ENCODE measurements around the gene SLC22A17. TPM values are rescaled to one million over a fixed set of nuclear protein-coding genes. Genes with fewer than 3 reads are reported as not detected.

SLC22A17 gene

GRCh38 chr14:23299211-23299957 lies 53.3 kb downstream of the SLC22A17 start:
- Histone ChIP-seq H3K27ac (ENCODE audit: low read depth, low read length) (no peak overlapping the region), H4K5ac (ENCODE audit: low read length) (no peak overlapping the region), H3K4me3 (ENCODE audit: low read length) (no peak overlapping the region), H3K79me2 (ENCODE audit: control insufficient read depth, insufficient read depth, low read length) (no peaks in the 10 kb centered on the region), H2BK15ac (replicated peaks; ENCODE audit: low read depth) (no peak overlapping the region), H3K27me3 (ENCODE audit: insufficient read depth, low read length, poor library complexity) (no peaks in the 10 kb centered on the region), H3K4ac (ENCODE audit: low read depth, low read length) (no peak overlapping the region), H3K4me1 (ENCODE audit: control insufficient read depth, low read depth, low read length) (no peaks in the 10 kb centered on the region), H2AK5ac (ENCODE audit: low read length) (no peak overlapping the region), H3K9ac (ENCODE audit: low read length) (no peak overlapping the region), H3K56ac (ENCODE audit: low read length) (no peak overlapping the region), H3K18ac (ENCODE audit: low read length) (no peak overlapping the region), H3K36me3 (ENCODE audit: control insufficient read depth, insufficient read depth, low read length) (no peaks in the 10 kb centered on the region), H4K8ac (ENCODE audit: low read depth, low read length) (no peak overlapping the region), H2BK5ac (ENCODE audit: low read length) (no peak overlapping the region), H3K4me2 (ENCODE audit: low read length) (no peak overlapping the region), H3K79me1 (ENCODE audit: low read length) (no peaks in the 10 kb centered on the region), H3K23ac (ENCODE audit: low read length) (no peak overlapping the region), H2BK120ac (ENCODE audit: low read depth, low read length) (no peak overlapping the region)
- WGBS (ENCODE audit: extremely low coverage, insufficient coverage, low lambda C conversion rate): no CpG with 5 or more reads among the region's 2 CpGs
- no peak for DNase-seq

DNA sequence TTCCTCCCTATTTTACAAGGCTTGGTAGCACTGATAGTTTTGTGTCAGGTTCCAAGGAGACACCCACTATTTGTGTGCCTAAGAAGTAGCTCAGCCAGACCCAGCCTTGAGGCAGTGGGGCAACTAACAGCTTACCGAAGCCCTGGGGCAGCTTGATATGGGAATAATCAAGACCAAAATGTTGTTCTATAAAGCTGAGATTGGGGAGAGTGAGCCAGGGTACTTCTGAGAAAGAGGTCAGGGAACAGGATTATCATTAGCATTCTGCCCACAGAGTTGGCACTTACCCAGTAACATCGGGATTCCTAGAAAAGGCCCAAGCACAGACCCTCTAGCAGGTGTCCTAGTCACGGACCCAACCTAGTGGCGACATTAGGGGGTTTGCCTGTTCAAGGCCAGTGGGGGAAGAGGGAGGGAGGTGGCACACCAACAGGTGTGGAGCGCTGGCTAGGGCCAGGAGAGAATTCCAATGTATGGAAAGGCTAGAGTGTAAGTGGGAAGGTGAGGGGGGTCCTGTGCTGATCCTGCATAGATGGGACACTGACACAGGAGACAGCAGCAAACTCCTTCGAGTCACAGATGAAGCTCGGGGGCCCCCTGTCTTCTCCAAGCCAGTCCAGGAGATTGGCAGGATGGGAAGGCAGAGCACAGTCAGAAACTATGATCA lies 54.9 kb downstream of the SLC22A17 start:
- no peak overlapping the region for H3K4me3 ChIP-seq (ENCODE audit: low read length)
- no peak overlapping the region for H3K9ac ChIP-seq (ENCODE audit: low read length)
- no peaks in the 10 kb centered on the region for H3K27me3 ChIP-seq (ENCODE audit: insufficient read depth, low read length, poor library complexity)
- no peak overlapping the region for H2BK15ac ChIP-seq (replicated peaks; ENCODE audit: low read depth)
- no peak overlapping the region for H3K4me2 ChIP-seq (ENCODE audit: low read length)
- no peak overlapping the region for H3K56ac ChIP-seq (ENCODE audit: low read length)
- no peak overlapping the region for H4K8ac ChIP-seq (ENCODE audit: low read depth, low read length)
- no peak for DNase-seq
- no peak overlapping the region for H4K5ac ChIP-seq (ENCODE audit: low read length)
- H2AK5ac ChIP-seq (ENCODE audit: low read length): no peak overlapping the region
- H3K27ac ChIP-seq (ENCODE audit: low read depth, low read length): no peak overlapping the region
- WGBS (ENCODE audit: extremely low coverage, insufficient coverage, low lambda C conversion rate): no CpG with 5 or more reads among the region's 7 CpGs
- no peaks in the 10 kb centered on the region for H3K36me3 ChIP-seq (ENCODE audit: control insufficient read depth, insufficient read depth, low read length)
- H3K4ac ChIP-seq (ENCODE audit: low read depth, low read length): no peak overlapping the region
- H3K4me1 ChIP-seq (ENCODE audit: control insufficient read depth, low read depth, low read length): no peaks in the 10 kb centered on the region
- H3K79me1 ChIP-seq (ENCODE audit: low read length): no peaks in the 10 kb centered on the region
- H2BK120ac ChIP-seq (ENCODE audit: low read depth, low read length): no peak overlapping the region
- no peaks in the 10 kb centered on the region for H3K79me2 ChIP-seq (ENCODE audit: control insufficient read depth, insufficient read depth, low read length)
- no peak overlapping the region for H2BK5ac ChIP-seq (ENCODE audit: low read length)
- H3K23ac ChIP-seq (ENCODE audit: low read length): no peak overlapping the region
- no peak overlapping the region for H3K18ac ChIP-seq (ENCODE audit: low read length)

- no CpG with 5 or more reads among the region's 7 CpGs for WGBS (ENCODE audit: extremely low coverage, insufficient coverage, low lambda C conversion rate)
- Histone ChIP-seq H3K79me1 (ENCODE audit: low read length) (no peaks in the 10 kb centered on the region), H2AK5ac (ENCODE audit: low read length) (no peak overlapping the region), H2BK5ac (ENCODE audit: low read length) (no peak overlapping the region), H3K27ac (ENCODE audit: low read depth, low read length) (no peak overlapping the region), H4K5ac (ENCODE audit: low read length) (no peak overlapping the region), H3K56ac (ENCODE audit: low read length) (no peak overlapping the region), H3K4me2 (ENCODE audit: low read length) (no peak overlapping the region), H2BK120ac (ENCODE audit: low read depth, low read length) (no peak overlapping the region), H3K23ac (ENCODE audit: low read length) (no peak overlapping the region), H3K4me3 (ENCODE audit: low read length) (no peak overlapping the region), H3K36me3 (ENCODE audit: control insufficient read depth, insufficient read depth, low read length) (no peaks in the 10 kb centered on the region), H3K4me1 (ENCODE audit: control insufficient read depth, low read depth, low read length) (no peaks in the 10 kb centered on the region), H3K9ac (ENCODE audit: low read length) (no peak overlapping the region), H3K79me2 (ENCODE audit: control insufficient read depth, insufficient read depth, low read length) (no peaks in the 10 kb centered on the region), H2BK15ac (replicated peaks; ENCODE audit: low read depth) (no peak overlapping the region), H4K8ac (ENCODE audit: low read depth, low read length) (no peak overlapping the region), H3K4ac (ENCODE audit: low read depth, low read length) (no peak overlapping the region), H3K18ac (ENCODE audit: low read length) (no peak overlapping the region), H3K27me3 (ENCODE audit: insufficient read depth, low read length, poor library complexity) (no peaks in the 10 kb centered on the region)
- DNase-seq: no peak
Observed at GRCh38 chr14:23297096-23297495, 55.6 kb downstream of the SLC22A17 start.

Small RNAs within 50 kb of the gene (small RNA-seq; reads per million reads assigned to genes)
- gene MIR208A (ENCODE audit: insufficient read depth): not detected

Measured in mesendoderm (in vitro differentiated cells).